ENCODE results near the gene ETAA1.

DNA sequence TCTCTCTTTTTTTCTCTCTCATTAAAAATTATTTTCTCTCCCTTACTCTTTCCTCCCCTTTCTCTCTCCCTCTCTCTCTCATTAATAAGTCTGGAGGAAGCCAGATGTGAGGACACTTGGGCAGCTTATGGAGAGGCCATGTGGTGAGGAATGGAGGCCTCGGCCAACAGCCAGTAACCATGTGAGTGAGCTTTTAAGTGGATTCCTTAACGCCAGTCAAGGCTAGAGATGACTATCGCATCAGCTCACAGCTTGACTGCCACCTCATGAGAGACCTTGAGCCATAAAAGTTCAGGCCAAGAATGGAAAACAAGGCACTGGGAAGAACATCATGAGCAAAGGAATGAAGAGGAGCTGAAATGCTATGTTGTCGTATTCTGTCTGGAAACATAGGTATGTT, 39.1 kb downstream of the ETAA1 start:
- TF ChIP-seq, protein P1, sequence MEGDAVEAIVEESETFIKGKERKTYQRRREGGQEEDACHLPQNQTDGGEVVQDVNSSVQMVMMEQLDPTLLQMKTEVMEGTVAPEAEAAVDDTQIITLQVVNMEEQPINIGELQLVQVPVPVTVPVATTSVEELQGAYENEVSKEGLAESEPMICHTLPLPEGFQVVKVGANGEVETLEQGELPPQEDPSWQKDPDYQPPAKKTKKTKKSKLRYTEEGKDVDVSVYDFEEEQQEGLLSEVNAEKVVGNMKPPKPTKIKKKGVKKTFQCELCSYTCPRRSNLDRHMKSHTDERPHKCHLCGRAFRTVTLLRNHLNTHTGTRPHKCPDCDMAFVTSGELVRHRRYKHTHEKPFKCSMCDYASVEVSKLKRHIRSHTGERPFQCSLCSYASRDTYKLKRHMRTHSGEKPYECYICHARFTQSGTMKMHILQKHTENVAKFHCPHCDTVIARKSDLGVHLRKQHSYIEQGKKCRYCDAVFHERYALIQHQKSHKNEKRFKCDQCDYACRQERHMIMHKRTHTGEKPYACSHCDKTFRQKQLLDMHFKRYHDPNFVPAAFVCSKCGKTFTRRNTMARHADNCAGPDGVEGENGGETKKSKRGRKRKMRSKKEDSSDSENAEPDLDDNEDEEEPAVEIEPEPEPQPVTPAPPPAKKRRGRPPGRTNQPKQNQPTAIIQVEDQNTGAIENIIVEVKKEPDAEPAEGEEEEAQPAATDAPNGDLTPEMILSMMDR (conservative IDR thresholded peaks at IDR 0.05; ENCODE audit: low read length): no peak
- no peak for TF ChIP-seq EZH2phosphoT487 (IDR thresholded peaks at IDR 0.05; ENCODE audit: borderline replicate concordance, low read depth, low read length)
